Spinal cord (tissue), 4 donors: ENCODE measurements around the gene OR4D11. TPM values are rescaled to one million over a fixed set of nuclear protein-coding genes. Genes with fewer than 3 reads are reported as not detected.

Experiments used
- polyA plus RNA-seq, 2 donors: library from polyadenylated mRNA; unstranded; fragments of 120-200 nt; gene quantifications; one replicate each; pipeline ENCODE4 v1.2.1, GENCODE V29; 2013; ENCODE audit not compliant: insufficient read length in 2 of 2
- total RNA-seq, 2 donors: library from RNA; depleted of rRNA in 1 of 2; stranded (reverse); fragments of 120-200 nt in 1 of 2; fragments of >200 nt in 1 of 2; gene quantifications; one replicate each; pipeline versions ENCODE4 v1.2.3 to v1.2.4, GENCODE V29; 2013 to 2014

Gene OR4D11
- total and polyA plus RNA-seq, 4 donors: not detected

Other genes starting within 250 kb of the OR4D11 start
- not detected for gene OR5AN1, start 144.7 kb upstream of the OR4D11 start, total RNA-seq
- gene OR5AN1, start 144.7 kb upstream of the OR4D11 start, polyA plus RNA-seq: not detected
- gene OR5A2, start 77.2 kb upstream of the OR4D11 start, total RNA-seq: not detected
- gene OR5A2, start 77.2 kb upstream of the OR4D11 start, polyA plus RNA-seq: under 1 TPM in 1 of 2 donors, not detected in 1; 0.05 TPM
- gene OR5A1, start 67.1 kb upstream of the OR4D11 start, total RNA-seq: not detected
- gene OR5A1, start 67.1 kb upstream of the OR4D11 start, polyA plus RNA-seq: under 1 TPM in 1 of 2 donors, not detected in 1; 0.08 TPM
- not detected for gene OR4D6, start 46.6 kb upstream of the OR4D11 start, total RNA-seq
- not detected for gene OR4D6, start 46.6 kb upstream of the OR4D11 start, polyA plus RNA-seq
- gene OR4D10, start 30.3 kb upstream of the OR4D11 start, total RNA-seq: not detected
- gene OR4D10, start 30.3 kb upstream of the OR4D11 start, polyA plus RNA-seq: not detected
- gene OR4D9, start 8.0 kb downstream of the OR4D11 start, total RNA-seq: not detected
- gene OR4D9, start 8.0 kb downstream of the OR4D11 start, polyA plus RNA-seq: under 1 TPM in 1 of 2 donors, not detected in 1; 0.05 TPM
- 10 to 100 TPM; 28.6 to 42.6 TPM for gene OSBP, start 112.2 kb downstream of the OR4D11 start, total RNA-seq
- gene OSBP, start 112.2 kb downstream of the OR4D11 start, polyA plus RNA-seq: 10 to 100 TPM; 33.2 to 35.9 TPM
- 10 to 100 TPM in 1 of 2 donors, 1 to 10 TPM in 1; 7.0 to 12.3 TPM for gene PATL1, start 165.5 kb downstream of the OR4D11 start, total RNA-seq
- 10 to 100 TPM; 29.7 to 30.4 TPM for gene PATL1, start 165.5 kb downstream of the OR4D11 start, polyA plus RNA-seq
- not detected for gene OR10V1, start 210.3 kb downstream of the OR4D11 start, total RNA-seq
- not detected for gene OR10V1, start 210.3 kb downstream of the OR4D11 start, polyA plus RNA-seq